Stimulated activated CD4-positive, alpha-beta T cell treated with anti-CD3 and anti-CD28 coated beads, Interleukin-4, amount 100 ng/mL, for 4 hours (primary cell): ENCODE results near the gene DPM1.
A peak's percentile ranks its signal among the peaks of the same experiment; 100 is the strongest.
"Not testable (repeated sequence)": the region's sequence is repeated elsewhere in the genome, so short reads cannot be mapped to it uniquely, and the experiment has no call there.

Experiments used
- DNase-seq, 2 experiments: peaks; one replicate each; pipeline ENCODE4 v3.0.0-alpha.2; 2020

The DPM1 gene

GRCh38 chr20:50978533-50978932 lies 20.2 kb upstream of the DPM1 start:
- DNase-seq, result not testable (repeated sequence)

GRCh38 chr20:50977066-50978021 lies 19.0 kb upstream of the DPM1 start:
- DNase-seq, result no peak

GRCh38 chr20:50975701-50976330 lies 17.5 kb upstream of the DPM1 start:
- DNase-seq, result no peak

- no peak for DNase-seq
These were observed 11.6 kb upstream of the DPM1 start for GRCh38 chr20:50969912-50970311.

- DNase-seq, result no peak
These were observed 11.1 kb upstream of the DPM1 start for GRCh38 chr20:50969435-50969834.

- no peak for DNase-seq
These were observed 10.0 kb upstream of the DPM1 start for GRCh38 chr20:50968289-50968688.

GRCh38 chr20:50967586-50967985 lies 9.3 kb upstream of the DPM1 start:
- DNase-seq, result no peak

- no peak for DNase-seq
These were observed 1.3 kb upstream of the DPM1 start for GRCh38 chr20:50959543-50960126.

- DNase-seq, result peak; percentile 57 to 77
These were observed 547 bp upstream of the DPM1 start, which contains the start of gene MOCS3 for GRCh38 chr20:50958615-50959542. MOCS3 (plus strand) TSS chr20:50958818; CDS start chr20:50958843, 25 bp downstream.

- DNase-seq, result no peak
These were observed 1.1 kb downstream of the DPM1 start for GRCh38 chr20:50957276-50957675.

GRCh38 chr20:50953821-50954220 lies 4.5 kb downstream of the DPM1 start:
- no peak for DNase-seq

- no peak for DNase-seq
These were observed 5.1 kb downstream of the DPM1 start for GRCh38 chr20:50953196-50953595.

GRCh38 chr20:50948132-50948785 lies 10.1 kb downstream of the DPM1 start:
- no peak for DNase-seq

- no peak for DNase-seq
These were observed 15.3 kb downstream of the DPM1 start for GRCh38 chr20:50943069-50943468.

- DNase-seq, result no peak
These were observed 24.7 kb downstream of the DPM1 start for GRCh38 chr20:50933589-50933988.

GRCh38 chr20:50932691-50933280 lies 25.5 kb downstream of the DPM1 start:
- DNase-seq, result no peak

GRCh38 chr20:50932016-50932485 lies 26.3 kb downstream of the DPM1 start:
- DNase-seq, result no peak

GRCh38 chr20:50931306-50932015 lies 26.9 kb downstream of the DPM1 start, which contains the start of gene ADNP:
ADNP (minus strand) TSS chr20:50931437; CDS start chr20:50903996, 27,441 bp downstream.
- DNase-seq, result peak; percentile 80 to 87

- DNase-seq, result no peak
These were observed 27.4 kb downstream of the DPM1 start for GRCh38 chr20:50930976-50931305.

- DNase-seq, result no peak
These were observed 28.0 kb downstream of the DPM1 start for GRCh38 chr20:50930139-50930975.
